DOHH2 (cell line): Measurements from ENCODE around the gene KBTBD4.

Experiments
- H3F3A ChIP-seq: fragments of 200-600 bp; sonication (generic), shearing (Covaris generic); 2 replicates; pipeline ENCODE4 v1.6.0; 2016; ENCODE audit warnings: antibody characterized with exemption, mild to moderate bottlenecking; ENCODE audit not compliant: control insufficient read depth, insufficient read depth
- H3K27ac ChIP-seq: fragments of 200-600 bp; sonication (generic); 2 replicates; pipeline ENCODE4 v1.5.1; 2014; ENCODE audit warnings: low read depth, mild to moderate bottlenecking, low read length, moderate library complexity
- H3K27me3 ChIP-seq: fragments of 200-600 bp; sonication (generic); 2 replicates; pipeline ENCODE4 v1.6.1; 2014; ENCODE audit warnings: mild to moderate bottlenecking, low read length, mixed read lengths; ENCODE audit not compliant: control insufficient read depth
- H3K36me3 ChIP-seq: fragments of 200-600 bp; sonication (generic); 2 replicates; pipeline ENCODE4 v1.6.1; 2014; ENCODE audit warnings: mild to moderate bottlenecking, low read length, moderate library complexity, mixed read lengths; ENCODE audit not compliant: control insufficient read depth
- H3K4me1 ChIP-seq: fragments of 200-600 bp; sonication (generic); 2 replicates; pipeline ENCODE4 v1.6.1; 2014; ENCODE audit warnings: mild to moderate bottlenecking, low read length, mixed read lengths; ENCODE audit not compliant: control insufficient read depth
- H3K4me2 ChIP-seq: fragments of 200-600 bp; sonication (generic); 2 replicates; pipeline ENCODE4 v1.6.0; 2014; ENCODE audit warnings: mild to moderate bottlenecking, low read length, moderate library complexity
- H3K4me3 ChIP-seq: fragments of 200-600 bp; sonication (generic); 2 replicates; pipeline ENCODE4 v1.5.1; 2014; ENCODE audit warnings: mild to moderate bottlenecking, low read length, mixed read lengths
- H3K79me2 ChIP-seq: fragments of 200-600 bp; sonication (generic); 2 replicates; pipeline ENCODE4 v1.6.1; 2014; ENCODE audit warnings: mild to moderate bottlenecking, low read length, mixed read lengths; ENCODE audit not compliant: control insufficient read depth
- H3K9me2 ChIP-seq: fragments of 200-600 bp; sonication (generic); replicated peaks from 2 replicates; pipeline ENCODE4 v1.6.1; 2014; ENCODE audit warnings: mild to moderate bottlenecking, low read length, mixed read lengths; ENCODE audit not compliant: control insufficient read depth
- H3K9me3 ChIP-seq: fragments of 200-600 bp; sonication (generic); 2 replicates; pipeline ENCODE4 v1.6.1; 2014; ENCODE audit warnings: antibody characterized with exemption, low read length, mixed read lengths; ENCODE audit not compliant: control insufficient read depth, insufficient read depth
- H4K20me1 ChIP-seq: fragments of 200-600 bp; sonication (generic); 2 replicates; pipeline ENCODE4 v1.6.0; 2014; ENCODE audit warnings: low read depth, mild to moderate bottlenecking, antibody characterized with exemption, low read length, moderate library complexity; ENCODE audit not compliant: control insufficient read depth, insufficient read depth
- EZH2phosphoT487 ChIP-seq: fragments of 200-600 bp; sonication (generic); IDR thresholded peaks from 2 replicates; pipeline ENCODE4 v1.6.1; 2017; ENCODE audit warnings: borderline replicate concordance, mild to moderate bottlenecking, antibody characterized with exemption, low read length, moderate library complexity, mixed read lengths
- TF ChIP-seq, protein P1 (sequence below): fragments of 200-600 bp; sonication (generic); IDR thresholded peaks from one replicate; pipeline ENCODE4 v1.5.1; 2014; ENCODE audit warnings: antibody characterized with exemption, mild to moderate bottlenecking, low read depth, low read length; ENCODE audit not compliant: poor library complexity, severe bottlenecking

The KBTBD4 gene

GRCh38 chr11:47524291-47524874, 54.4 kb downstream of the KBTBD4 start:
- Histone ChIP-seq H4K20me1 (peaks cover 26% of the 10 kb centered on the region), H3K9me2 (no peaks in the 10 kb centered on the region)

GRCh38 chr11:47523490-47524225, 55.1 kb downstream of the KBTBD4 start:
- Histone ChIP-seq H3K9me3 (no peaks in the 10 kb centered on the region), H4K20me1 (peaks cover 26% of the 10 kb centered on the region), H3K27ac (no peak overlapping the region), H3K9me2 (no peaks in the 10 kb centered on the region), H3F3A (no peaks in the 10 kb centered on the region; the same call in none of the 2 replicates), H3K27me3 (no peaks in the 10 kb centered on the region), H3K4me1 (peaks cover 71% of the 10 kb centered on the region), H3K4me3 (no peak overlapping the region), H3K36me3 (peaks cover 24% of the 10 kb centered on the region), H3K4me2 (peak overlapping the region; percentile 28), H3K79me2 (peaks cover 100% of the 10 kb centered on the region)
- TF ChIP-seq, protein P1, sequence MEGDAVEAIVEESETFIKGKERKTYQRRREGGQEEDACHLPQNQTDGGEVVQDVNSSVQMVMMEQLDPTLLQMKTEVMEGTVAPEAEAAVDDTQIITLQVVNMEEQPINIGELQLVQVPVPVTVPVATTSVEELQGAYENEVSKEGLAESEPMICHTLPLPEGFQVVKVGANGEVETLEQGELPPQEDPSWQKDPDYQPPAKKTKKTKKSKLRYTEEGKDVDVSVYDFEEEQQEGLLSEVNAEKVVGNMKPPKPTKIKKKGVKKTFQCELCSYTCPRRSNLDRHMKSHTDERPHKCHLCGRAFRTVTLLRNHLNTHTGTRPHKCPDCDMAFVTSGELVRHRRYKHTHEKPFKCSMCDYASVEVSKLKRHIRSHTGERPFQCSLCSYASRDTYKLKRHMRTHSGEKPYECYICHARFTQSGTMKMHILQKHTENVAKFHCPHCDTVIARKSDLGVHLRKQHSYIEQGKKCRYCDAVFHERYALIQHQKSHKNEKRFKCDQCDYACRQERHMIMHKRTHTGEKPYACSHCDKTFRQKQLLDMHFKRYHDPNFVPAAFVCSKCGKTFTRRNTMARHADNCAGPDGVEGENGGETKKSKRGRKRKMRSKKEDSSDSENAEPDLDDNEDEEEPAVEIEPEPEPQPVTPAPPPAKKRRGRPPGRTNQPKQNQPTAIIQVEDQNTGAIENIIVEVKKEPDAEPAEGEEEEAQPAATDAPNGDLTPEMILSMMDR: no peak
- no peak for TF ChIP-seq EZH2phosphoT487

More at GRCh38 chr11:47524291-47524874, 54.4 kb downstream of the KBTBD4 start:
- no peak overlapping the region for H3K4me3 ChIP-seq
- H3K79me2 ChIP-seq: peaks cover 100% of the 10 kb centered on the region
- H3K4me2 ChIP-seq: peak overlapping the region; percentile 28
- TF ChIP-seq, protein P1: no peak
- no peak for TF ChIP-seq EZH2phosphoT487
- H3K27ac ChIP-seq: 0 out of 2 replicates have a peak overlapping the region, but pooled peaks have one; percentile 5
- no peaks in the 10 kb centered on the region for H3K27me3 ChIP-seq
- H3F3A ChIP-seq: no peaks in the 10 kb centered on the region; the same call in 1 of the 2 replicates
- peaks cover 20% of the 10 kb centered on the region for H3K36me3 ChIP-seq
- H3K9me3 ChIP-seq: no peaks in the 10 kb centered on the region
- peaks cover 64% of the 10 kb centered on the region for H3K4me1 ChIP-seq
